Trophoblast cell (in vitro differentiated cells and primary cell): ENCODE results near the gene TAPBPL.
"Not testable (repeated sequence)": the region's sequence is repeated elsewhere in the genome, so short reads cannot be mapped to it uniquely, and the experiment has no call there.

Experiments used
- DNase-seq, 2 donors: peaks; one replicate each; pipeline ENCODE4 v3.0.0-alpha.2; 2016
- H2AFZ ChIP-seq: 2 replicates; pipeline ENCODE4 v1.6.1; 2013; ENCODE audit warnings: low read length, moderate library complexity, mild to moderate bottlenecking; ENCODE audit not compliant: insufficient read depth, poor library complexity
- H2AK5ac ChIP-seq: 2 replicates; pipeline ENCODE4 v1.6.1; 2013; ENCODE audit warnings: mild to moderate bottlenecking, low read length
- H2BK120ac ChIP-seq: 2 replicates; pipeline ENCODE4 v1.6.1; 2013; ENCODE audit warnings: low read length, mild to moderate bottlenecking, moderate library complexity; ENCODE audit not compliant: insufficient read depth, poor library complexity
- H2BK12ac ChIP-seq: 2 replicates; pipeline ENCODE4 v1.6.1; 2013; ENCODE audit warnings: mild to moderate bottlenecking, low read length, moderate library complexity
- H2BK5ac ChIP-seq: 2 replicates; pipeline ENCODE4 v1.6.1; 2013; ENCODE audit warnings: low read length, low read depth, moderate library complexity, mild to moderate bottlenecking; ENCODE audit not compliant: poor library complexity
- H3K14ac ChIP-seq: 2 replicates; pipeline ENCODE4 v1.6.1; 2013; ENCODE audit warnings: mild to moderate bottlenecking, low read length
- H3K18ac ChIP-seq: 2 replicates; pipeline ENCODE4 v1.6.1; 2013; ENCODE audit warnings: mild to moderate bottlenecking, low read length
- H3K23ac ChIP-seq: 2 replicates; pipeline ENCODE4 v1.6.1; 2013; ENCODE audit warnings: low read length
- H3K27ac ChIP-seq: 2 replicates; pipeline ENCODE4 v1.5.1; 2013; ENCODE audit warnings: low read depth, mild to moderate bottlenecking, inconsistent platforms, low read length, moderate library complexity
- H3K27me3 ChIP-seq: 2 replicates; pipeline ENCODE4 v1.6.1; 2013; ENCODE audit warnings: inconsistent platforms, mild to moderate bottlenecking, low read length, moderate library complexity; ENCODE audit not compliant: insufficient read depth
- H3K36me3 ChIP-seq, 2 experiments: 1 replicate in 1 of 2; 2 replicates in 1 of 2; pipeline ENCODE4 v1.6.1; 2013; ENCODE audit warnings: low read length in 2 of 2, mild to moderate bottlenecking in 2 of 2, moderate library complexity in 1 of 2; ENCODE audit not compliant: insufficient read depth in 2 of 2, control insufficient read depth in 1 of 2
- H3K4ac ChIP-seq: 2 replicates; pipeline ENCODE4 v1.6.1; 2013; ENCODE audit warnings: low read depth, mild to moderate bottlenecking, low read length, moderate library complexity
- H3K4me1 ChIP-seq, 2 experiments: 1 replicate in 1 of 2; 2 replicates in 1 of 2; pipeline ENCODE4 v1.6.1; 2013; ENCODE audit warnings: low read length in 2 of 2, mild to moderate bottlenecking in 2 of 2, moderate library complexity in 1 of 2; ENCODE audit not compliant: insufficient read depth in 2 of 2, control insufficient read depth in 1 of 2
- H3K4me2 ChIP-seq: 2 replicates; pipeline ENCODE4 v1.6.1; 2013; ENCODE audit warnings: inconsistent platforms, mild to moderate bottlenecking, low read length, moderate library complexity
- H3K4me3 ChIP-seq: 2 replicates; pipeline ENCODE4 v1.5.1; 2013; ENCODE audit warnings: mild to moderate bottlenecking, low read depth, low read length, inconsistent platforms
- H3K79me1 ChIP-seq: one replicate; pipeline ENCODE4 v1.6.1; 2013; ENCODE audit warnings: low read length
- H3K79me2 ChIP-seq: 2 replicates; pipeline ENCODE4 v1.6.1; 2013; ENCODE audit warnings: low read length, mild to moderate bottlenecking; ENCODE audit not compliant: control insufficient read depth, insufficient read depth, poor library complexity
- H3K9ac ChIP-seq: 2 replicates; pipeline ENCODE4 v1.6.1; 2013; ENCODE audit warnings: mild to moderate bottlenecking, low read length
- H3K9me3 ChIP-seq: 2 replicates; pipeline ENCODE4 v1.6.1; 2013; ENCODE audit warnings: low read depth, mild to moderate bottlenecking, control low read depth, inconsistent platforms, low read length; ENCODE audit not compliant: insufficient read depth
- H4K12ac ChIP-seq: 2 replicates; pipeline ENCODE4 v1.6.1; 2013; ENCODE audit warnings: low read depth, mild to moderate bottlenecking, low read length, moderate library complexity
- H4K8ac ChIP-seq: 2 replicates; pipeline ENCODE4 v1.6.1; 2013; ENCODE audit warnings: low read depth, mild to moderate bottlenecking, low read length, moderate library complexity
- H4K91ac ChIP-seq: one replicate; pipeline ENCODE4 v1.6.1; 2013; ENCODE audit warnings: low read depth, mild to moderate bottlenecking, low read length, moderate library complexity
- WGBS: extraction: QIAGEN DNeasy Blood & Tissue Kit; methylation state at CpG from one replicate; pipeline ENCODE4 v1.1.7; 2013; ENCODE audit warnings: missing lambda C conversion rate; ENCODE audit not compliant: insufficient read length, insufficient coverage; ENCODE audit errors: extremely low coverage; 5-methylcytosine and 5-hydroxymethylcytosine counted together

The TAPBPL gene

GRCh38 chr12:6466751-6467150 is 14.9 kb downstream of the TAPBPL start:
- H4K8ac ChIP-seq, H3K4ac ChIP-seq, DNase-seq, H2BK12ac ChIP-seq, H3K27me3 ChIP-seq, H2BK120ac ChIP-seq, H3K9me3 ChIP-seq, H2AFZ ChIP-seq, H3K27ac ChIP-seq, H3K4me1 ChIP-seq, H2AK5ac ChIP-seq, H3K9ac ChIP-seq, H3K18ac ChIP-seq, H4K91ac ChIP-seq, H2BK5ac ChIP-seq, H3K4me3 ChIP-seq, H3K79me1 ChIP-seq, H3K4me2 ChIP-seq, H4K12ac ChIP-seq, H3K23ac ChIP-seq, H3K79me2 ChIP-seq, H3K14ac ChIP-seq: not testable (repeated sequence)
- peaks cover 23 to 34% of the 10 kb centered on the region in 2 experiments for H3K36me3 ChIP-seq
- no CpG with 5 or more reads among the region's 4 CpGs for WGBS

- H3K9ac ChIP-seq, H3K4me1 ChIP-seq, H2BK5ac ChIP-seq, H3K4ac ChIP-seq, H3K4me3 ChIP-seq, H3K9me3 ChIP-seq, H3K14ac ChIP-seq, H4K91ac ChIP-seq, DNase-seq, H3K79me1 ChIP-seq, H2AFZ ChIP-seq, H3K23ac ChIP-seq, H3K27me3 ChIP-seq, H3K18ac ChIP-seq, H4K12ac ChIP-seq, H3K27ac ChIP-seq, H3K4me2 ChIP-seq, H3K79me2 ChIP-seq, H2BK12ac ChIP-seq, H2AK5ac ChIP-seq, H4K8ac ChIP-seq, H2BK120ac ChIP-seq: not testable (repeated sequence)
- peaks cover 16 to 25% of the 10 kb centered on the region in 2 experiments for H3K36me3 ChIP-seq
- no CpG with 5 or more reads among the region's 9 CpGs for WGBS
Observed at GRCh38 chr12:6467571-6468282, 15.9 kb downstream of the TAPBPL start.

- Histone ChIP-seq H3K79me1 (peaks cover 9% of the 10 kb centered on the region), H3K4me1 (peaks cover 5 to 7% of the 10 kb centered on the region in 2 experiments), H4K12ac (no peak overlapping the region), H2BK120ac (no peak overlapping the region), H3K36me3 (peaks cover 14 to 22% of the 10 kb centered on the region in 2 experiments), H4K8ac (no peak overlapping the region), H3K18ac (no peak overlapping the region), H3K27ac (no peak overlapping the region), H3K23ac (no peak overlapping the region), H3K9me3 (no peaks in the 10 kb centered on the region), H3K4me2 (no peak overlapping the region), H2BK12ac (no peak overlapping the region), H3K14ac (no peak overlapping the region), H2BK5ac (no peak overlapping the region), H3K9ac (no peak overlapping the region), H3K4ac (no peak overlapping the region), H3K27me3 (no peaks in the 10 kb centered on the region), H2AFZ (no peak overlapping the region), H2AK5ac (no peak overlapping the region), H3K4me3 (no peak overlapping the region), H4K91ac (no peak overlapping the region), H3K79me2 (peaks cover 7% of the 10 kb centered on the region)
- DNase-seq: no peak
Observed at GRCh38 chr12:6468283-6468575, 16.4 kb downstream of the TAPBPL start.

- Histone ChIP-seq H2AK5ac (no peak overlapping the region), H3K23ac (no peak overlapping the region), H2BK12ac (no peak overlapping the region), H3K27ac (no peak overlapping the region), H3K9ac (no peak overlapping the region), H3K36me3 (peaks cover 11 to 17% of the 10 kb centered on the region in 2 experiments), H4K12ac (no peak overlapping the region), H3K79me1 (peaks cover 9% of the 10 kb centered on the region), H3K27me3 (no peaks in the 10 kb centered on the region), H3K4me3 (no peak overlapping the region), H3K9me3 (no peaks in the 10 kb centered on the region), H4K8ac (no peak overlapping the region), H4K91ac (no peak overlapping the region), H3K4me2 (no peak overlapping the region), H3K18ac (no peak overlapping the region), H3K4ac (no peak overlapping the region), H2BK120ac (no peak overlapping the region), H3K79me2 (peaks cover 7% of the 10 kb centered on the region), H3K14ac (no peak overlapping the region), H2AFZ (no peak overlapping the region), H3K4me1 (peaks cover 5 to 7% of the 10 kb centered on the region in 2 experiments), H2BK5ac (no peak overlapping the region)
- no peak for DNase-seq
- WGBS: no CpG with 5 or more reads among the region's 6 CpGs
Observed at GRCh38 chr12:6469092-6469491, 17.2 kb downstream of the TAPBPL start.
